K562 (cell line): ENCODE data around the gene KAZN. TPM values are rescaled to one million over a fixed set of nuclear protein-coding genes. Genes with fewer than 3 reads are reported as not detected.
A peak's percentile ranks its signal among the peaks of the same experiment; 100 is the strongest.

ENCODE experiments used
- ATAC-seq: fragments of 200-7000 bp; cut with Tn5 transposase; 3 replicates; pipeline ENCODE4 v1.9.1; 2020; ENCODE audit warnings: moderate library complexity
- BruUV-seq: library from RNA; stranded (reverse); fragments of 400-500 nt; replicated peaks from 2 replicates; lab custom pipeline; 2021; lab: Mats Ljungman, UMichigan
- CTCF ChIA-PET: fragments of 300-600 bp; formaldehyde crosslinking; extraction: SDS; loops from one replicate; lab custom pipeline; 2021; ENCODE audit warnings: low intra/inter-chr PET ratio; lab: Yijun Ruan, JAX
- POLR2A ChIA-PET: fragments of 300-600, 350-650 bp; sonication (Branson Sonifier 250); formaldehyde crosslinking; extraction: SDS; loops from one replicate; lab custom pipeline; 2021; ENCODE audit warnings: antibody characterized with exemption, inconsistent platforms; lab: Yijun Ruan, JAX
- DNase-seq, 4 experiments: peaks; one replicate each; pipeline versions ENCODE4 v3.0.0 to v3.0.0-alpha.2; 2011 to 2018; ENCODE audit warnings: low spot score in 3 of 4, mixed read lengths in 3 of 4; ENCODE audit errors: extremely low read depth in 1 of 4
- FAIRE-seq: peaks from 2 replicates; lab custom pipeline; 2011; peaks lifted over from hg19 to GRCh38; lab: Jason Lieb, UNC
- H2AFZ ChIP-seq: 2 replicates; pipeline ENCODE4 v1.6.0; 2011; ENCODE audit warnings: low read depth, low read length, control low read depth, inconsistent platforms
- H3K27ac ChIP-seq: fragments of 200-600 bp; 3 replicates; pipeline ENCODE4 v1.8.0; 2011; ENCODE audit warnings: low read depth, mild to moderate bottlenecking, control low read depth, inconsistent platforms, low read length, moderate library complexity, mixed read lengths; ENCODE audit errors: extremely low read depth
- H3K27me3 ChIP-seq, 2 experiments: fragments of 300-600 bp in 1 of 2; 2 replicates in 1 of 2; 3 replicates in 1 of 2; pipeline versions ENCODE4 v1.6.0 to v1.8.0; 2011; ENCODE audit warnings: inconsistent platforms in 2 of 2, low read length in 2 of 2, mild to moderate bottlenecking in 1 of 2, mixed read lengths in 1 of 2, moderate library complexity in 1 of 2; ENCODE audit not compliant: control insufficient read depth in 2 of 2, insufficient read depth in 2 of 2
- H3K36me3 ChIP-seq: fragments of 300-600 bp; 3 replicates; pipeline ENCODE4 v1.8.0; 2011; ENCODE audit warnings: mild to moderate bottlenecking, low read length, inconsistent platforms; ENCODE audit not compliant: control insufficient read depth, insufficient read depth
- H3K4me1 ChIP-seq, 2 experiments: fragments of 200-600 bp in 1 of 2; replicated peaks in 1 of 2; 2 replicates in 1 of 2; 3 replicates in 1 of 2; pipeline versions ENCODE4 v1.5.1 to v1.8.0; 2011; ENCODE audit warnings: inconsistent platforms in 2 of 2, low read length in 2 of 2, mild to moderate bottlenecking in 1 of 2, mixed read lengths in 1 of 2, moderate library complexity in 1 of 2; ENCODE audit not compliant: control insufficient read depth in 2 of 2, insufficient read depth in 2 of 2
- H3K4me2 ChIP-seq: 2 replicates; pipeline ENCODE4 v1.6.1; 2011; ENCODE audit warnings: low read length, control low read depth, inconsistent platforms, mixed read lengths; ENCODE audit not compliant: insufficient read depth
- H3K4me3 ChIP-seq: fragments of 200-600 bp; sonication (generic), shearing (Covaris generic); 2 replicates; pipeline ENCODE4 v1.5.1; 2016; ENCODE audit warnings: control low read depth, inconsistent platforms
- H3K79me2 ChIP-seq: fragments of 200-600 bp; 3 replicates; pipeline ENCODE4 v1.8.0; 2011; ENCODE audit warnings: low read length, inconsistent platforms; ENCODE audit not compliant: control insufficient read depth, insufficient read depth
- H3K9ac ChIP-seq, 2 experiments: 2 replicates each; pipeline versions ENCODE4 v1.6.0 to v1.6.1; 2011; ENCODE audit warnings: low read depth in 2 of 2, low read length in 2 of 2, control low read depth in 1 of 2, inconsistent platforms in 1 of 2, mild to moderate bottlenecking in 1 of 2, mixed read lengths in 1 of 2; ENCODE audit not compliant: insufficient read depth in 1 of 2
- H3K9me1 ChIP-seq: one replicate; pipeline ENCODE4 v1.6.0; 2011; ENCODE audit warnings: inconsistent platforms, mild to moderate bottlenecking, low read length, moderate library complexity; ENCODE audit not compliant: control insufficient read depth, insufficient read depth
- H3K9me3 ChIP-seq: replicated peaks from 2 replicates; pipeline ENCODE4 v1.5.1; 2011; ENCODE audit warnings: low read depth, low read length, inconsistent platforms; ENCODE audit not compliant: control insufficient read depth, insufficient read depth
- H4K20me1 ChIP-seq: replicated peaks from 2 replicates; pipeline ENCODE4 v1.6.1; 2011; ENCODE audit warnings: low read length, inconsistent platforms, mixed read lengths; ENCODE audit not compliant: control insufficient read depth, insufficient read depth
- ARHGAP35 ChIP-seq: fragments of 450-650 bp; IDR thresholded peaks from 2 replicates; pipeline ENCODE4 v1.6.1; 2018; ENCODE audit not compliant: partially characterized antibody
- C11orf30 ChIP-seq: fragments of 450-650 bp; IDR thresholded peaks from 2 replicates; pipeline ENCODE4 v1.6.1; 2016; ENCODE audit warnings: low read depth, mild to moderate bottlenecking
- MCM3 ChIP-seq: fragments of 450-650 bp; IDR thresholded peaks from 2 replicates; pipeline ENCODE4 v1.6.1; 2016
- ZNF311 ChIP-seq: fragments of 250-450 bp; sonication (Bioruptor Pico); IDR thresholded peaks from 2 replicates; pipeline ENCODE4 v1.4.0; 2020; ENCODE audit warnings: mild to moderate bottlenecking, moderate library complexity
- WGBS: fragments of 100-300 bp; shearing (Covaris generic); methylation state at CpG from one replicate; pipeline ENCODE4 v1.1.6; 2016; ENCODE audit warnings: low coverage, mixed read lengths; ENCODE audit not compliant: insufficient coverage; ENCODE audit errors: missing lambda C conversion rate; 5-methylcytosine and 5-hydroxymethylcytosine counted together
- in situ Hi-C: fragments of 300-500 bp; cut with MboI; formaldehyde crosslinking; loops from 4 replicates; pipeline ENCODE4 v1.15.0; 2018; ENCODE audit warnings: inconsistent platforms, mixed read lengths
- intact Hi-C: fragments of 100-400 bp; cut with micrococcal nuclease; formaldehyde crosslinking; loops from 2 replicates; pipeline ENCODE4 v1.14.2; 2022
- polyA plus RNA-seq, 8 experiments: library from polyadenylated mRNA; depleted of rRNA in 4 of 8; stranded (reverse) in 5 of 8; unstranded in 3 of 8; fragments of >200 nt; fragmentation: Nextera tagmentation in 2 of 8; fragmentation: Illumina TruSeq in 1 of 8; extraction: Ambion mirVana in 2 of 8; extraction: Trizol in 1 of 8; gene quantifications; 2 replicates each; pipeline versions ENCODE4 v1.2.1 to v1.2.3, GENCODE V29; 2011 to 2014; ENCODE audit warnings: inconsistent platforms in 1 of 8, missing spikeins in 1 of 8
- total RNA-seq, 7 experiments: library from RNA; depleted of rRNA in 6 of 7; stranded (reverse); fragments of >200 nt in 6 of 7; fragmentation: Illumina TruSeq in 2 of 7; extraction: Trizol in 2 of 7; gene quantifications; 2 replicates each; pipeline versions ENCODE4 v1.2.1 to v1.2.3, GENCODE V29; 2011 to 2021; ENCODE audit warnings: low replicate concordance in 1 of 7
- TF ChIP-seq, protein P1 (sequence below): fragments of 250-450 bp; sonication (Bioruptor Pico); IDR thresholded peaks from 2 replicates; pipeline ENCODE4 v1.8.0; 2021; ENCODE audit warnings: moderate library complexity, mild to moderate bottlenecking, inconsistent platforms

The KAZN gene
- total and polyA plus RNA-seq, 9 of the 15 experiments (the other 6 are each of a cell fraction or from before 2014, with no cell fraction given), result 2.1 to 21.6 (median 5.4) TPM

DNA sequence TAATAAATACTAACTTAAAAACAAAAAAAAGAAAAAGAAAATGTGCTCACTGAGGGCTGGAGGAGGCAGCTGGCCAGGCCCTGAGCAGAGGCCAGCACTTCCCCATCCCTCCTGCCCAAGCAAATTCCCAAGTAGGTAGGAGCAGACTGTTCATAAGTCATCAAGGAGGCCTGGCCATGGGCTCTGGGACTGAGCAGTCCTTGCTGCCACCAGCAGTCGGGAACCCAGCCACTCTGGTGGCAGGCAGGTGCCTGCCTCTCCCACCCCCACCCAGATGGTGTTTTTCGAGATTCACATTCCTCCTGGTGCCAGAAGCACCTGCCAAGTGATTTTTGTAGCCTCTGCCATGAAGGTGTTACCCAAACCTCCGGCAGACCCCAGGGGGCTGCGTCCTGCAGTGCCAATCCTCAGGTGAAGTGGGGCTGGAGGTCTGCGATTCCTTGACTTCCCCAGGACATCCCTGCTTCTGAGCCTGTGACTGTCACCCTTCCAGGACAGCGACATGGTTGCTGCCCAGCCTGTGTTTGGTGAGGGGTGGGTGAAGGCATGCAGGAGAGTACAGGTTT is 350.9 kb downstream of the KAZN start (continued):
- TF ChIP-seq ARHGAP35 (no peak), ZNF311 (CRISPR knock-in tag) (no peak)
- TF ChIP-seq, all 486 proteins: peak for 0

DNA sequence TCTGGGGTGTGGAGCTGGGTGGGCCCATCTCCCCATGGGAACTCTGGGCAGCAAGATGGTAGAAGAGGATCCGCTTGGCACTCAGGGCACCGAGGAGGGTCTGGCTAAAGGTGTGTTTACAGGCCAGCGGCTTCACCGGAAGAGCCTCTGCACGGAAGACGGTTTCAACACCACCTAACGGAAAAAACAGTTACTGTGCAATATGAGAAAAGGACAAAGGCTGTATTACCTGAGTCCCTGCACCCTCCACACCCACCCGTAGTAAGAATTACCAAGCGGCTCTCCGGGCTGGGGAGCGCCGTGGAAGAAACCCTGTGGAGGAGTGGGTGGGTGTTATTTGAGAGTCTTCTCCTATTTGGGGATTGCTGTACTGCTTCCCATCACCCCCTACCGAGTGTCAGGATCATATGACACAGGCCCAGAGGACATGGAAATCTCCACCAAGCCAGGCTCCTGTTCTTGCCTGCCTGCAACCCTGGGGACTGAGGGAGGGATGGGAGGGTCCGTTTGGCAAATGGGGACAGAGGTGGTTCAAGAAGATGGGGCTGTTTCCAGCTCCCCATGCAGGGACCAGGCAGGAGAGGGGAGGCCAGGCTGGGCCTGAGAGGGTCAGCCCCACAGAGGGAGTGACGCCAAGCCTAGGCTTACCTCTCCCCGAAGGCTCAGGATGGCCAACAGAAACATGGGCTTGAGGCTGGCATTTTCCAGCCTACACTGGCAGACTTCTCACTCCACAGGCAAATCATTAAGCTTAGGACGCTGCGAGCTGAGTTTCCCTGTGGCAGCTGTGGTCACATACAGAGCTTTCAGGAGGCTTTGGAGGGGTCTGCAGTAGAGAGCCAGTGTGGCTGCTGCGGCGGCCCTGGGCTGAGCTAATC is 351.6 kb downstream of the KAZN start:
- peak overlapping the region in 1 of 2 experiments; percentile 55; a peak in 1 of 4 replicates for H3K9ac ChIP-seq
- CTCF ChIA-PET, result no interaction called here
- peaks cover 3% of the 10 kb centered on the region; the same call in 1 of the 3 replicates for H3K36me3 ChIP-seq
- no peak for DNase-seq
- FAIRE-seq, result no peak
- no TSS peak for BruUV-seq
- no peak overlapping the region for H3K4me3 ChIP-seq
- H3K9me1 ChIP-seq, result no peaks in the 10 kb centered on the region
- TF ChIP-seq, protein P1, sequence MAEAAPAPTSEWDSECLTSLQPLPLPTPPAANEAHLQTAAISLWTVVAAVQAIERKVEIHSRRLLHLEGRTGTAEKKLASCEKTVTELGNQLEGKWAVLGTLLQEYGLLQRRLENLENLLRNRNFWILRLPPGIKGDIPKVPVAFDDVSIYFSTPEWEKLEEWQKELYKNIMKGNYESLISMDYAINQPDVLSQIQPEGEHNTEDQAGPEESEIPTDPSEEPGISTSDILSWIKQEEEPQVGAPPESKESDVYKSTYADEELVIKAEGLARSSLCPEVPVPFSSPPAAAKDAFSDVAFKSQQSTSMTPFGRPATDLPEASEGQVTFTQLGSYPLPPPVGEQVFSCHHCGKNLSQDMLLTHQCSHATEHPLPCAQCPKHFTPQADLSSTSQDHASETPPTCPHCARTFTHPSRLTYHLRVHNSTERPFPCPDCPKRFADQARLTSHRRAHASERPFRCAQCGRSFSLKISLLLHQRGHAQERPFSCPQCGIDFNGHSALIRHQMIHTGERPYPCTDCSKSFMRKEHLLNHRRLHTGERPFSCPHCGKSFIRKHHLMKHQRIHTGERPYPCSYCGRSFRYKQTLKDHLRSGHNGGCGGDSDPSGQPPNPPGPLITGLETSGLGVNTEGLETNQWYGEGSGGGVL (CRISPR knock-in tag), result no peak
- TF ChIP-seq C11orf30 (no peak), MCM3 (no peak)
- WGBS, result 82% methylated on average over 20 of the region's 20 CpGs
- peaks cover 0 to 18% of the 10 kb centered on the region in 2 experiments; a peak in 3 of 5 replicates for H3K4me1 ChIP-seq
- H3K27ac ChIP-seq, result no peak overlapping the region
- in situ Hi-C loops, result no loop called here
- POLR2A ChIA-PET, result no interaction called here
- ATAC-seq, result no peak
- no peaks in the 10 kb centered on the region; the same call in 1 of the 2 replicates for H3K9me3 ChIP-seq
- H3K27me3 ChIP-seq, result no peaks in the 10 kb centered on the region
- no peak overlapping the region for H3K4me2 ChIP-seq
- no peaks in the 10 kb centered on the region; the same call in 2 of the 3 replicates for H3K79me2 ChIP-seq
- H4K20me1 ChIP-seq, result no peaks in the 10 kb centered on the region; the same call in 1 of the 2 replicates
- no peak overlapping the region for H2AFZ ChIP-seq
- intact Hi-C loops, result no loop called here
